SK-N-SH (cell line): ENCODE measurements around the gene KCTD17. TPM values are rescaled to one million over a fixed set of nuclear protein-coding genes. Genes with fewer than 3 reads are reported as not detected.

Source experiments
- CTCF ChIA-PET: fragments of 300-600, 350-600 bp; formaldehyde crosslinking; extraction: SDS; loops from one replicate; lab custom pipeline; 2021; lab: Yijun Ruan, JAX
- POLR2A ChIA-PET: fragments of 350-600 bp; sonication (Branson Sonifier 250); formaldehyde crosslinking; extraction: SDS; loops from one replicate; lab custom pipeline; 2020; ENCODE audit warnings: antibody characterized with exemption, inconsistent platforms; lab: Yijun Ruan, JAX
- DNase-seq: peaks from one replicate; pipeline ENCODE4 v3.0.0; 2012
- H2AFZ ChIP-seq: fragments of 200-600 bp; sonication (generic); 2 replicates; pipeline ENCODE4 v1.8.1; 2016; ENCODE audit warnings: antibody characterized with exemption, mild to moderate bottlenecking, low read depth
- H3F3A ChIP-seq: fragments of 200-600 bp; sonication (generic); replicated peaks from 2 replicates; pipeline ENCODE3; 2016; ENCODE audit warnings: antibody characterized with exemption, mild to moderate bottlenecking; ENCODE audit not compliant: insufficient read depth
- H3K27ac ChIP-seq, 2 experiments: fragments of 200-500 bp in 1 of 2; fragments of 200-600 bp in 1 of 2; sonication (Bioruptor generic) in 1 of 2; sonication (generic), shearing (Covaris generic) in 1 of 2; 2 replicates each; pipeline versions ENCODE4 v1.5.1 to v1.6.1; 2014 to 2016; ENCODE audit warnings: low read depth in 2 of 2, inconsistent platforms in 1 of 2, low read length in 1 of 2, mild to moderate bottlenecking in 1 of 2, mixed read lengths in 1 of 2
- H3K27me3 ChIP-seq: fragments of 200-600 bp; sonication (generic), shearing (Covaris generic); 2 replicates; pipeline ENCODE4 v1.6.1; 2016; ENCODE audit warnings: mixed run types; ENCODE audit not compliant: insufficient read depth
- H3K36me3 ChIP-seq, 2 experiments: fragments of 200-500 bp in 1 of 2; fragments of 200-600 bp in 1 of 2; sonication (Bioruptor generic) in 1 of 2; sonication (generic) in 1 of 2; replicated peaks in 1 of 2; 2 replicates each; pipeline versions ENCODE3 to v1.5.1; 2014 to 2016; ENCODE audit warnings: low read length in 1 of 2, mild to moderate bottlenecking in 1 of 2; ENCODE audit not compliant: insufficient read depth in 2 of 2, control insufficient read depth in 1 of 2
- H3K4me1 ChIP-seq, 2 experiments: fragments of 200-500 bp in 1 of 2; fragments of 200-600 bp in 1 of 2; sonication (Bioruptor generic) in 1 of 2; sonication (generic), shearing (Covaris generic) in 1 of 2; 2 replicates each; pipeline versions ENCODE4 v1.5.1 to v1.6.1; 2014 to 2016; ENCODE audit warnings: low read depth in 1 of 2, low read length in 1 of 2, mixed run types in 1 of 2; ENCODE audit not compliant: insufficient read depth in 2 of 2, control insufficient read depth in 1 of 2
- H3K4me2 ChIP-seq: fragments of 200-600 bp; sonication (generic), shearing (Covaris generic); 2 replicates; pipeline ENCODE4 v1.6.1; 2017; ENCODE audit warnings: mixed run types
- H3K4me3 ChIP-seq, 2 experiments: fragments of 200-500 bp in 1 of 2; fragments of 200-600 bp in 1 of 2; sonication (Bioruptor generic) in 1 of 2; sonication (generic), shearing (Covaris generic) in 1 of 2; 2 replicates each; pipeline versions ENCODE4 v1.5.1 to v1.8.1; 2014 to 2016; ENCODE audit warnings: low read depth in 2 of 2, inconsistent platforms in 1 of 2, low read length in 1 of 2, mild to moderate bottlenecking in 1 of 2, mixed read lengths in 1 of 2, moderate library complexity in 1 of 2
- H3K79me2 ChIP-seq: fragments of 200-600 bp; sonication (generic); 2 replicates; pipeline ENCODE4 v1.8.1; 2017; ENCODE audit warnings: mild to moderate bottlenecking; ENCODE audit not compliant: insufficient read depth
- H3K9ac ChIP-seq: fragments of 200-600 bp; sonication (generic); 2 replicates; pipeline ENCODE4 v1.6.1; 2017; ENCODE audit warnings: mixed run types
- H3K9me2 ChIP-seq: fragments of 200-600 bp; sonication (generic); 2 replicates; pipeline ENCODE4 v1.6.1; 2017; ENCODE audit warnings: mixed run types
- H3K9me3 ChIP-seq: fragments of 200-600 bp; sonication (generic); 2 replicates; pipeline ENCODE4 v1.6.1; 2017; ENCODE audit warnings: mixed run types, mild to moderate bottlenecking, moderate library complexity
- H4K20me1 ChIP-seq: fragments of 200-600 bp; sonication (generic); 2 replicates; pipeline ENCODE4 v1.6.1; 2017; ENCODE audit warnings: mild to moderate bottlenecking, mixed run types; ENCODE audit not compliant: insufficient read depth
- CHD2 ChIP-seq: fragments of 150-350 bp; IDR thresholded peaks from 2 replicates; pipeline ENCODE4 v1.6.1; 2018; ENCODE audit warnings: low read length; ENCODE audit not compliant: partially characterized antibody
- EP300 ChIP-seq, 2 experiments: IDR thresholded peaks; 2 replicates each; pipeline versions ENCODE4 v1.4.0 to v1.6.1; 2012; ENCODE audit warnings: borderline replicate concordance in 1 of 2, low read depth in 1 of 2, low read length in 1 of 2
- EZH2phosphoT487 ChIP-seq: fragments of 200-600 bp; sonication (generic); IDR thresholded peaks from 2 replicates; pipeline ENCODE4 v1.6.1; 2017; ENCODE audit warnings: low read depth, mixed run types, mild to moderate bottlenecking, antibody characterized with exemption, moderate library complexity, borderline replicate concordance
- FOSL2 ChIP-seq: IDR thresholded peaks from 2 replicates; pipeline ENCODE4 v1.4.0; 2012; ENCODE audit warnings: low read depth, mild to moderate bottlenecking, moderate library complexity, borderline replicate concordance
- GABPA ChIP-seq: IDR thresholded peaks from 2 replicates; pipeline ENCODE4 v1.4.0; 2012; ENCODE audit warnings: low read depth, mild to moderate bottlenecking
- GATA2 ChIP-seq: sonication (generic); formaldehyde crosslinking; IDR thresholded peaks from 2 replicates; pipeline ENCODE4 v1.5.0; 2020; ENCODE audit warnings: mild to moderate bottlenecking, missing genetic modification reagents
- IRF3 ChIP-seq: fragments of 150-350 bp; IDR thresholded peaks from 2 replicates; pipeline ENCODE4 v1.6.1; 2016; ENCODE audit warnings: mild to moderate bottlenecking, low read depth, low read length
- JUND ChIP-seq: IDR thresholded peaks from 2 replicates; pipeline ENCODE4 v1.4.0; 2012
- MAX ChIP-seq: IDR thresholded peaks from 2 replicates; pipeline ENCODE4 v1.4.0; 2012; ENCODE audit warnings: low read depth
- MEF2A ChIP-seq: IDR thresholded peaks from 2 replicates; pipeline ENCODE4 v1.4.0; 2012; ENCODE audit warnings: low read depth, borderline replicate concordance
- MXI1 ChIP-seq: IDR thresholded peaks from 2 replicates; pipeline ENCODE4 v1.6.1; 2012; ENCODE audit warnings: mild to moderate bottlenecking, low read depth, low read length, improper control_type of control experiment
- NFIC ChIP-seq: IDR thresholded peaks from 2 replicates; pipeline ENCODE4 v1.4.0; 2012; ENCODE audit warnings: borderline replicate concordance
- NRF1 ChIP-seq: IDR thresholded peaks from 2 replicates; pipeline ENCODE4 v1.6.1; 2012; ENCODE audit warnings: low read depth, mild to moderate bottlenecking, low read length
- PBX3 ChIP-seq: IDR thresholded peaks from 2 replicates; pipeline ENCODE4; 2012
- POLR2AphosphoS5 ChIP-seq: IDR thresholded peaks from 2 replicates; pipeline ENCODE4 v1.6.1; 2012; ENCODE audit warnings: low read depth, low read length
- RAD21 ChIP-seq: IDR thresholded peaks from 2 replicates; pipeline ENCODE4 v1.6.1; 2012; ENCODE audit warnings: mild to moderate bottlenecking, low read length
- RFX5 ChIP-seq: IDR thresholded peaks from 2 replicates; pipeline ENCODE4 v1.6.1; 2012; ENCODE audit warnings: mild to moderate bottlenecking, improper control_type of control experiment, low read length
- SIN3A ChIP-seq: IDR thresholded peaks from 2 replicates; pipeline ENCODE4 v1.6.1; 2012; ENCODE audit warnings: low read depth, mild to moderate bottlenecking, low read length, moderate library complexity, borderline replicate concordance
- SMC3 ChIP-seq: IDR thresholded peaks from 2 replicates; pipeline ENCODE4 v1.6.1; 2012; ENCODE audit warnings: low read depth, low read length, improper control_type of control experiment
- TAF1 ChIP-seq: IDR thresholded peaks from 2 replicates; pipeline ENCODE4 v1.6.1; 2012; ENCODE audit warnings: low read depth, mild to moderate bottlenecking, low read length, moderate library complexity, borderline replicate concordance
- TCF12 ChIP-seq: IDR thresholded peaks from 2 replicates; pipeline ENCODE4 v1.4.0; 2012
- TEAD4 ChIP-seq: IDR thresholded peaks from 2 replicates; pipeline ENCODE4 v1.4.0; 2012; ENCODE audit warnings: mild to moderate bottlenecking, borderline replicate concordance; ENCODE audit not compliant: insufficient read depth
- USF2 ChIP-seq: fragments of 150-350 bp; IDR thresholded peaks from 2 replicates; pipeline ENCODE4 v1.6.1; 2017; ENCODE audit warnings: antibody characterized with exemption, low read length, low read depth, borderline replicate concordance
- YY1 ChIP-seq: IDR thresholded peaks from 2 replicates; pipeline ENCODE4 v1.4.0; 2012; ENCODE audit warnings: low read depth, mild to moderate bottlenecking
- ZBTB33 ChIP-seq: IDR thresholded peaks from 2 replicates; pipeline ENCODE4 v1.4.0; 2012; ENCODE audit warnings: low read depth, borderline replicate concordance
- WGBS: methylation state at CpG from one replicate; pipeline ENCODE4 v1.1.6; 2017; ENCODE audit warnings: low lambda C conversion rate; 5-methylcytosine and 5-hydroxymethylcytosine counted together
- polyA plus RNA-seq, 3 experiments: library from polyadenylated mRNA; depleted of rRNA; stranded (reverse); fragments of >200 nt; gene quantifications; 2 replicates each; pipeline ENCODE4 v1.2.3, GENCODE V29; 2012

The KCTD17 gene
- polyA plus RNA-seq, 1 of the 3 experiments (the other 2 are of a cell fraction): 57.8 TPM

GRCh38 chr22:37019309-37020191 is 32.0 kb upstream of the KCTD17 start, which contains the start of the genes MPST and TST:
TSS of gene MPST (plus strand) at chr22:37019742. CDS start at chr22:37019837, 95 bp downstream.
TSS of gene TST (minus strand) at chr22:37019447. CDS start at chr22:37018732, 715 bp downstream.
- H3K9me2 ChIP-seq: no peaks in the 10 kb centered on the region
- H3K79me2 ChIP-seq: peaks cover 41% of the 10 kb centered on the region
- H4K20me1 ChIP-seq: no peaks in the 10 kb centered on the region
- H3K4me3 ChIP-seq: peak within 1 kb of the TSS; percentile 92 to 94
- peak within 1 kb of the TSS; percentile 71 for H3K9ac ChIP-seq
- peaks cover 12 to 28% of the 10 kb centered on the region in 2 experiments; a peak in 2 of 4 replicates for H3K4me1 ChIP-seq
- peak within 1 kb of the TSS; percentile 94 for H3K4me2 ChIP-seq
- peak; percentile 97 for DNase-seq
- H3K27ac ChIP-seq: peak within 1 kb of the TSS; percentile 42 to 89
- no peaks in the 10 kb centered on the region for H3K9me3 ChIP-seq
- no peaks in the 10 kb centered on the region for H3F3A ChIP-seq
- peaks cover 3 to 9% of the 10 kb centered on the region in 2 experiments for H3K36me3 ChIP-seq
- H3K27me3 ChIP-seq: no peaks in the 10 kb centered on the region
- H2AFZ ChIP-seq: peak within 1 kb of the TSS; percentile 96
- ChIA-PET POLR2A (interaction anchor here (0.7 to 1.8 kb wide), 3 partner anchors 9 to 225 kb away, joined by 3 to 5 read pairs (median 4); partner anchors contain the start of gene KCTD17), CTCF (interaction anchor here (0.7 to 2.3 kb wide), 12 partner anchors 9 to 262 kb away, joined by 3 to 17 read pairs (median 3); no protein-coding TSS in a partner anchor)
- 2% methylated on average over 14 of the region's 107 CpGs for WGBS
- TF ChIP-seq RAD21 (no peak), SIN3A (peak; percentile 42; the same call in 1 of the 2 replicates), EZH2phosphoT487 (no peak), YY1 (peak; percentile 57; the same call in 1 of the 2 replicates), TEAD4 (no peak), USF2 (no peak), MEF2A (no peak), IRF3 (no peak), PBX3 (no peak), MXI1 (peak; percentile 7; the same call in 1 of the 2 replicates), CHD2 (no peak), ZBTB33 (no peak), NRF1 (no peak), EP300 (IDR thresholded peaks at IDR 0.05; ENCODE audit: borderline replicate concordance in 1 of 2, low read depth in 1 of 2, low read length in 1 of 2) (no peak), GABPA (no peak), TCF12 (no peak), TAF1 (peak; percentile 77), RFX5 (no peak), SMC3 (no peak), MAX (no peak), NFIC (no peak), JUND (no peak), FOSL2 (no peak), GATA2 (CRISPR knock-in tag) (no peak), POLR2AphosphoS5 (peak; percentile 31; the same call in 1 of the 2 replicates)
